Activated CD8-positive, alpha-beta memory T cell treated with anti-CD3 and anti-CD28 coated beads for 4 hours (primary cell): Measurements from ENCODE around the gene ATF2.

ENCODE experiments used
- DNase-seq, 2 donors: peaks; one replicate each; pipeline ENCODE4 v3.0.0-alpha.2; 2020; ENCODE audit warnings: low read depth in 2 of 2

Gene ATF2

GRCh38 chr2:175167792-175168563, at the start of gene ATF2:
Gene ATF2, minus strand, starts transcription at chr2:175168203. Its CDS starts 31,760 bp downstream, at chr2:175136443.
- peak; percentile 95 to 98 for DNase-seq

- no peak for DNase-seq
Measured at GRCh38 chr2:175207741-175208438, 39.9 kb upstream of the ATF2 start.

- no peak for DNase-seq
Measured at GRCh38 chr2:175206866-175207265, 38.9 kb upstream of the ATF2 start.

GRCh38 chr2:175205523-175205922, 37.5 kb upstream of the ATF2 start:
- DNase-seq: no peak

GRCh38 chr2:175203621-175204496, 35.9 kb upstream of the ATF2 start:
- DNase-seq: peak in 1 of 2 donors; percentile 13

GRCh38 chr2:175195012-175195411, 27.0 kb upstream of the ATF2 start:
- DNase-seq: no peak

GRCh38 chr2:175188761-175189160, 20.8 kb upstream of the ATF2 start:
- DNase-seq: no peak

- no peak for DNase-seq
Measured at GRCh38 chr2:175187378-175187777, 19.4 kb upstream of the ATF2 start.

GRCh38 chr2:175183674-175184073, 15.7 kb upstream of the ATF2 start:
- no peak for DNase-seq

- DNase-seq: no peak
Measured at GRCh38 chr2:175181877-175182308, 13.9 kb upstream of the ATF2 start.

- peak; percentile 76 to 87 for DNase-seq
Measured at GRCh38 chr2:175181104-175181876, 13.3 kb upstream of the ATF2 start, which contains the start of gene ATP5MC3. Gene ATP5MC3, minus strand, starts transcription at chr2:175181710. Its CDS starts 317 bp downstream, at chr2:175181393.

GRCh38 chr2:175180701-175181103, 12.7 kb upstream of the ATF2 start:
- peak; percentile 22 to 24 for DNase-seq

GRCh38 chr2:175176624-175177023, 8.6 kb upstream of the ATF2 start:
- DNase-seq: no peak

GRCh38 chr2:175175896-175176295, 7.9 kb upstream of the ATF2 start:
- no peak for DNase-seq

- DNase-seq: no peak
Measured at GRCh38 chr2:175175320-175175719, 7.3 kb upstream of the ATF2 start.

GRCh38 chr2:175170659-175171304, 2.8 kb upstream of the ATF2 start:
- DNase-seq: no peak

GRCh38 chr2:175169191-175169590, 1.2 kb upstream of the ATF2 start:
- DNase-seq: no peak

GRCh38 chr2:175168564-175168945, 552 bp upstream of the ATF2 start:
- DNase-seq: no peak

- DNase-seq: no peak
Measured at GRCh38 chr2:175167076-175167791, 769 bp downstream of the ATF2 start.

GRCh38 chr2:175166216-175166824, 1.7 kb downstream of the ATF2 start:
- no peak for DNase-seq
